ENCODE measurements around the gene WFIKKN1. TPM values are rescaled to one million over a fixed set of nuclear protein-coding genes. Genes with fewer than 3 reads are reported as not detected.

Gene WFIKKN1
- total RNA-seq, 4 donors from 2014 or later: 1.5 TPM; not detected in 3

DNA sequence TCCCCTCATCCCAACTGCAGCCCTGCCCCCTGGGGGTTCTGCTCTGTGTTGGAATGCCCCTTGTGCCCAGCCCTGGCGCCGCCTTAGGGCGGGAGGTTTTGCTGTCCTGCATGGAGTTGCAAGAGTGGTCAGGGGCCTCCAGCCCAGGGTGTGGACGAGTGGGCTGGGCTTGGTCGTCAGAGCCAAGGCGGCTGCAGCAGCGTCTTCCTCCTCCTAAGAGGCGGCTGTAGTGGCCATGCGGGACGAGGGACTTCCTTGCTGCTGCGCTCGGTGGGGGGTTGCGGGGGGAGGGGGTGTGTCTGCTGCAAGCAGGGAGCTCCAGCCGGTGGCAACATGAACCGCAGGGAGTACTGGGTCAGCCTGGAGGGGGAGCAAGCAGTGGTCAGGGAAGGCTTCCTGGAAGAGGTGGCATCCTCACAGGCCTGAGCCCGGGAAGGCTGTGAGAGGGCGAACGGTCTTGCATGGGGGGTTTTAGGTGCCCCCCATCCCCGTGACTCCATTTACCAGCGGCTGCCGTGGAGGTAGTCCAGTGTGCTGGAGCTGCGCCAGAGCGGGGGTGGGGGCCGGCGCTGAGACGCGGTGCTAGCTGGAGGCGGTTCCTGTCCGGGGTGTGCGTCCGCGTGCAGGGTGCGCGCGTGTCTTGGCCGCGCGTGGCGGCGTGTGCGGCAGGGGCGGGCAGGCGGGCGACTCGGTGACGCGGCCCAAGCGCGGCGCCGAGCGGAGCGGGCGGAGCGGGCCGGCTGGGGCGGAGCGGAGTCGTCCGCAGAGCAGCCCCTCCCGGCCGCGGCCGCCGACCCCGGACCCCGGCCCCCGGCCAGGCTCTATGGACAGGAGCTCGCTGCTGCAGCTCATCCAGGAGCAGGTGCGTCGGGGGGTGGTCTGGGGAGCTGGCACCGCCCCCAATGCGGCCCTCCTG is 44.4 kb downstream of the WFIKKN1 start, which contains the start of gene RHBDL1:
Gene RHBDL1, plus strand, starts transcription at position 704 of the 916 bp plus-strand sequence. Its CDS starts 120 bp downstream, at position 824.
- TF ChIP-seq, protein P1, sequence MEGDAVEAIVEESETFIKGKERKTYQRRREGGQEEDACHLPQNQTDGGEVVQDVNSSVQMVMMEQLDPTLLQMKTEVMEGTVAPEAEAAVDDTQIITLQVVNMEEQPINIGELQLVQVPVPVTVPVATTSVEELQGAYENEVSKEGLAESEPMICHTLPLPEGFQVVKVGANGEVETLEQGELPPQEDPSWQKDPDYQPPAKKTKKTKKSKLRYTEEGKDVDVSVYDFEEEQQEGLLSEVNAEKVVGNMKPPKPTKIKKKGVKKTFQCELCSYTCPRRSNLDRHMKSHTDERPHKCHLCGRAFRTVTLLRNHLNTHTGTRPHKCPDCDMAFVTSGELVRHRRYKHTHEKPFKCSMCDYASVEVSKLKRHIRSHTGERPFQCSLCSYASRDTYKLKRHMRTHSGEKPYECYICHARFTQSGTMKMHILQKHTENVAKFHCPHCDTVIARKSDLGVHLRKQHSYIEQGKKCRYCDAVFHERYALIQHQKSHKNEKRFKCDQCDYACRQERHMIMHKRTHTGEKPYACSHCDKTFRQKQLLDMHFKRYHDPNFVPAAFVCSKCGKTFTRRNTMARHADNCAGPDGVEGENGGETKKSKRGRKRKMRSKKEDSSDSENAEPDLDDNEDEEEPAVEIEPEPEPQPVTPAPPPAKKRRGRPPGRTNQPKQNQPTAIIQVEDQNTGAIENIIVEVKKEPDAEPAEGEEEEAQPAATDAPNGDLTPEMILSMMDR (IDR thresholded peaks at IDR 0.05; ENCODE audit: low read depth): no peak

DNA sequence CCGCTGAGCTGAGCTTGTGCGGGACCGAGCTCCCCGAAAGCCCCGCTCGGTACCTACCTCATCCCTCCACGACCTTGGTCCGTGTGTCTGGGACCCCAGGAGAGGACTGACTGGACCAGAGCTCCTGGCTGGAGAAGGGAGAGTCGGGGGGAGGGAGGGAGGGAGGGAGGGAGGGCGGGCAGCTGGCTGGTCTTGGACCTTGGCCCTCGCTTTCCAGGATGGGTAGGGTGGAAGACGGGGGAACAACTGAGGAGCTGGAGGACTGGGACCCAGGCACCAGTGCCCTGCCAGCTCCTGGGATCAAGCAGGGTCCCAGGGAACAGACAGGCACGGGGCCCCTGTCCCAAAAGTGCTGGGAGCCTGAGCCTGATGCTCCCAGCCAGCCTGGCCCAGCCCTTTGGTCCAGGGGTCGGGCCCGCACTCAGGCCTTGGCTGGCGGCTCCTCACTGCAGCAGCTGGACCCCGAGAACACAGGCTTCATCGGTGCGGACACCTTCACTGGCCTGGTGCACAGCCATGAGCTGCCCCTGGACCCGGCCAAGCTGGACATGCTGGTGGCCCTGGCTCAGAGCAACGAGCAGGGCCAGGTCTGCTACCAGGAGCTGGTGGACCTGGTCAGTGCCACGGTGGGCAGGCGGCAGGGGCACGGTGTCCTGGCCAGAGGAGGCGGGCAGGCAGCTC is 45.2 kb downstream of the WFIKKN1 start:
- TF ChIP-seq, protein P1 (IDR thresholded peaks at IDR 0.05; ENCODE audit: low read depth): no peak

DNA sequence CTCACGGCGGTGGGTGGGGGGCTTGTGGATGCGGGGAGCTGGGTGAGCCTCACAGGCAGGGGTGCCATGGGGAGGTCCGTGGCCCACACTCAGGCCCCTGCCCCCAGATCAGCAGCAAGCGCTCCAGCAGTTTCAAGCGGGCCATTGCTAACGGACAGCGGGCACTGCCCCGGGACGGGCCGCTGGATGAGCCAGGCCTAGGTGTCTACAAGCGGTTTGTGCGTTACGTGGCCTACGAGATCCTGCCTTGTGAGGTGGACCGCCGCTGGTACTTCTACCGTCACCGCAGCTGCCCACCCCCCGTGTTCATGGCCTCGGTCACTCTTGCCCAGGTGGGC is 45.7 kb downstream of the WFIKKN1 start:
- TF ChIP-seq, protein P1 (IDR thresholded peaks at IDR 0.05; ENCODE audit: low read depth): no peak

DNA sequence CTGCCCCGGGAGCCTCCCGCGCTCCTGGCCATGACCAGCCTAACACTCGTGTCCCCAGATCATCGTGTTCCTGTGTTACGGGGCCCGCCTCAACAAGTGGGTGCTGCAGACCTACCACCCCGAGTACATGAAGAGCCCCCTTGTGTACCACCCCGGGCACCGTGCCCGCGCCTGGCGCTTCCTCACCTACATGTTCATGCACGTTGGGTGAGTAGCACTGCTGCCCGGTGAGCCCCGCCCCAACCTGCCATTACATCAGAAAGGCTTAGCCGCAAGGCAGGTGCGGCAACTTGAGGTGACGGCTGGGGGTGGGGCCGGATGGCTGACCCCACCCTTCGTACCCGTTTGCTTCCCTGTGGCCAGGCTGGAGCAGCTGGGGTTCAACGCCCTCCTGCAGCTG is 46.1 kb downstream of the WFIKKN1 start:
- TF ChIP-seq, protein P1 (IDR thresholded peaks at IDR 0.05; ENCODE audit: low read depth): no peak

DNA sequence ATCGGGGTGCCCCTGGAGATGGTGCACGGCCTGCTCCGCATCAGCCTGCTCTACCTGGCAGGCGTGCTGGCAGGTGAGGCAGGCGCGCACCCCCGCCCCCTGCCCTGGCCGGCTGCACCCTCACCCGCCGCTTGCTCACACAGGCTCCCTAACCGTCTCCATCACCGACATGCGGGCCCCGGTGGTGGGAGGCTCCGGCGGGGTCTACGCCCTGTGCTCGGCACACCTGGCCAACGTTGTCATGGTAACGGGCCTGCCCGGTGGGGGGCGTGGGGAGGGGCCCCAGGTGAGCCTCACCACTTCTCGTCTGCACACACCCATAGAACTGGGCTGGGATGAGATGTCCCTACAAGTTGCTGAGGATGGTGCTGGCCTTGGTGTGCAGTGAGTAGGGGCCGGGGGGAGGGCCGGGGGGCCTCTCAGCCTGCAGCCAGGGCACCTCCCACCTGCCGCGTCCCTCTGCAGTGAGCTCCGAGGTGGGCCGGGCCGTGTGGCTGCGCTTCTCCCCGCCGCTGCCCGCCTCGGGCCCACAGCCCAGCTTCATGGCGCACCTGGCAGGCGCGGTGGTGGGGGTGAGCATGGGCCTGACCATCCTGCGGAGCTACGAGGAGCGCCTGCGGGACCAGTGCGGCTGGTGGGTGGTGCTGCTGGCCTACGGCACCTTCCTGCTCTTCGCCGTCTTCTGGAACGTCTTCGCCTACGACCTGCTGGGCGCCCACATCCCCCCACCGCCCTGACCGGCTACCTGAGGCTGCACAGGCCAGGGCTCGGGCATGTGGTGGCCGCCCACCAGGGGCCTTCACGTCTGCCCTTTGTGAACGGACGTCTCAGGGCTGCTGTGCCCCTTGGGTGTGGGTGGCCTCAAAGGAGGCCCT is 46.8 kb downstream of the WFIKKN1 start:
- TF ChIP-seq, protein P1 (IDR thresholded peaks at IDR 0.05; ENCODE audit: low read depth): no peak

DNA sequence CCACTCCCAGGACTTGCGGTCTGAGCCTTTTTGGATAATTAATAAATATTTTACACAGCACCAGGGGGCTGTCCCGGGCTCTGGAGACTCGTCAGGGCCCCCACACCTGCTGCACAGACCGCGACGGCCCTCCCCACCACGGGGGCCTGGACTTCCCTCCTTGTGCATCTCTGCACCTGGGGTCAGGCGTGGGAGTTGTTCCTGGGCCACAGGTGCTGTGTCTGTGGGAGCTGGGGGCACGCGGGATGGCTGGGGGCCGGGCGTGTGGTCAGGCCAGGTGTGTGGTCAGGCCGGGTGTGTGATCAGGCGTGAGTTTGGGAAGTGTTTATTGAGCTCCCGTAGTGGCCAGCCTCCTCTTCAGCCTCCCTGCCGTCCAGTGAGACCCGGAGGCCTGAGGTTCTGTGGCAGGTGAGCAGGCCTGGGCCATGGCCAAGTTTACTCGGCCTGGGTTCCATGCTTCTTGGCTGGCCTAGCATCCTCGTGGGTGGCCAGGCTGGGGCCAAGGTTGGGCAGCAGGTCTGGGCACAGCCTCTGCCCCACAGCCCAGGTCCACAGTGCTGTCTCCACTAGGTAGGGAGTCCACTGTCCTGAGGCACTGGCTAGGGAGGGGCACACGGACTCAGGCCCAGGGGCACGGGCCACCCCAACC is 47.5 kb downstream of the WFIKKN1 start:
- TF ChIP-seq, protein P1 (IDR thresholded peaks at IDR 0.05; ENCODE audit: low read depth): no peak

All from subcutaneous adipose tissue (tissue), 4 donors.